Choroid plexus epithelial cell (primary cell): ENCODE data around the gene PTPRK.

Experiments used
- DNase-seq: peaks from one replicate; pipeline ENCODE4 v3.0.0-alpha.2; 2010; ENCODE audit warnings: low read depth
- H3K4me3 ChIP-seq: 2 replicates; pipeline ENCODE4 v1.5.1; 2011; ENCODE audit warnings: low read depth, mild to moderate bottlenecking, control low read depth, low read length, moderate library complexity
- TF ChIP-seq, protein P1 (sequence below): conservative IDR thresholded peaks from 2 replicates; pipeline ENCODE4 v1.5.1; 2011; ENCODE audit warnings: low read depth, mild to moderate bottlenecking, control low read depth, inconsistent platforms, low read length, moderate library complexity

Gene PTPRK

DNA sequence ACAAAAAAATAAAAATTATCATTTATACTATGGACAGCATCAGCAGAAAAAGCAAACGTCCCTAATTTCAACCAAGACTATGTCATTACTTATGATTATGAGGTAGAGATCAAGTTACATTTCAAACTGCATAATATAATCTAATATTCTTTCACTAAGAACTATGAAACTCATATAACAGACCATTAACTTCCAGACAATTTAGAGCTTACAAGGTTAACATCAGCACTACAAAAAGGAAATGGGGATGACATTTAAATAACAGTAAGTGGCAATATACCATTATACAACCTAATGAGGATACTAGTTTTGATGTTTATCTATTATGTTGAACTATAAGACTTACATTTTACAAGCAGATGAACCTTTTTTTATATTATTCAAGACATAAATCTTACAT, 358.6 kb downstream of the PTPRK start:
- TF ChIP-seq, protein P1, sequence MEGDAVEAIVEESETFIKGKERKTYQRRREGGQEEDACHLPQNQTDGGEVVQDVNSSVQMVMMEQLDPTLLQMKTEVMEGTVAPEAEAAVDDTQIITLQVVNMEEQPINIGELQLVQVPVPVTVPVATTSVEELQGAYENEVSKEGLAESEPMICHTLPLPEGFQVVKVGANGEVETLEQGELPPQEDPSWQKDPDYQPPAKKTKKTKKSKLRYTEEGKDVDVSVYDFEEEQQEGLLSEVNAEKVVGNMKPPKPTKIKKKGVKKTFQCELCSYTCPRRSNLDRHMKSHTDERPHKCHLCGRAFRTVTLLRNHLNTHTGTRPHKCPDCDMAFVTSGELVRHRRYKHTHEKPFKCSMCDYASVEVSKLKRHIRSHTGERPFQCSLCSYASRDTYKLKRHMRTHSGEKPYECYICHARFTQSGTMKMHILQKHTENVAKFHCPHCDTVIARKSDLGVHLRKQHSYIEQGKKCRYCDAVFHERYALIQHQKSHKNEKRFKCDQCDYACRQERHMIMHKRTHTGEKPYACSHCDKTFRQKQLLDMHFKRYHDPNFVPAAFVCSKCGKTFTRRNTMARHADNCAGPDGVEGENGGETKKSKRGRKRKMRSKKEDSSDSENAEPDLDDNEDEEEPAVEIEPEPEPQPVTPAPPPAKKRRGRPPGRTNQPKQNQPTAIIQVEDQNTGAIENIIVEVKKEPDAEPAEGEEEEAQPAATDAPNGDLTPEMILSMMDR = no peak
- H3K4me3 ChIP-seq = no peak overlapping the region
- no peak for DNase-seq

DNA sequence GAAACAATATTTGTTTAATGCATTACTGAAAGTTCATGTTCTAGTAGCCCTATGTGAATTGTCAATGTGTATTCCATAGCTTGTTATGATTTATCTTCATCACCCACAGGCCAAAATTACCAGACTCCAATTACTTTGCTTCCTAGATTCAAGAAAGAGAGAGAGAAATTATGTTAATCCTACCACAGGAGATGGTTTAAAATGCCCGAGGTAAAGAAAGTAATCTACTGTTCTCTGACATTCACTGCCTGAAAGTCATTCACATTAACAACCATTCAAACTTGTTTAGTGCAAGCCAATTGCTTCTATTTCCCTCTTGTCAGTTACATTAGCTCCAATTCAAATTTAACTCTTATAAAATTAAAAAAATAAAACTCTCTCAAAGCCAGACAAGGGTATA, 359.1 kb downstream of the PTPRK start:
- TF ChIP-seq, protein P1 = no peak
- no peak for DNase-seq
- H3K4me3 ChIP-seq = no peak overlapping the region

DNA sequence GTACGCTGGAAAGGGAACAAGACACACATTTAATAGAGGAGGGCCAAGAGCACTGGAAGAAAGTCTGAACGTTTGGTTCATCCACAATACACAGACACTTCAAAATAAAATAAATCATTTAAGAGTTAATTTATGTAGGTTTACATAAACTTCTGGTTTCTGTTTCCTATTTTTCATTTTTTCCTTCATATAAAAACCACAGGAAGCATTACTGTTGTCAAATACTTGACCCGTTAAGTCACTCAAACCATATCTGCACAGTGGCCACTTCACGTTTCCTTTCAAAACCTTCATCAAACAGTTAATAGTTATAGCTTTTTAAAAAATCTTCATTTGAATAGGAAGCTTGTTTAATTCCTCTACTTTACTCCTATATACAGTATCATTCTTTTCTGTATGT, 361.9 kb downstream of the PTPRK start:
- H3K4me3 ChIP-seq = no peak overlapping the region
- peak; percentile 72 for DNase-seq
- TF ChIP-seq, protein P1 = no peak

DNA sequence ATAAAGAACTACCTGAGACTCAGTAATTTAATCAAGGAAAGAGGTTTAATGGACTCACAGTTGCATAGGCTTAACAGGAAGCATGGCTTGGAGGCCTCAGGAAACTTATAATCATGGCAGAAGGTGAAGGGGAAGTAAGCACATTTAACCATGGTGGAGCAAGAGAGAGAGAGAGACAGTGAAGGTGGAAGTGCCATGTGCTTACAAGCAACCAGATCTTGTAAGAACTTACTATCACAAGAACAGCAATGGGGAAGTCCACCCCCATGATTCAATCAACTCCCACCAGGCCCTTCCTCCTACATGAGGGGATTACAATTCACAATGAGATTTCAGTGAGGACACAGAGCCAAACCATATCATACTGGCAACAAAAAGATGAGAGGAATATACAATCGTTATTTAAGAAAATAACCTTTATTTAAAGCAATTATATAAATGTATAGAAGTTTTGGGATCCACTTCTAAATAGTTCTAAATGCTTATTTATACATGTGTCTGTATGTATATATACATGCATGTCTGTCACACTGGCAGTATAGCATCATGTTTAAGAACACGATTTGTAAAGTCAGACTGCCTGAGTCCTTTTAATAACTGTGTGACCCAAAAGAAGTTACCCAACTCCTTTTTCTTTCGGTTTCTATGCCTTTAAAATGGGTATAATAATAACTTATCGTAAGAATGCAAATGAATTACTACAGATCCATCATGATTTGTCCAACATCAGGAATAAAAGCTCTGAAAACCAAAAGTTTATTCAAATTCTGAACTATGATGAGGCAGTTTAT, 363.9 kb downstream of the PTPRK start:
- no peak for DNase-seq
- TF ChIP-seq, protein P1 = no peak

DNA sequence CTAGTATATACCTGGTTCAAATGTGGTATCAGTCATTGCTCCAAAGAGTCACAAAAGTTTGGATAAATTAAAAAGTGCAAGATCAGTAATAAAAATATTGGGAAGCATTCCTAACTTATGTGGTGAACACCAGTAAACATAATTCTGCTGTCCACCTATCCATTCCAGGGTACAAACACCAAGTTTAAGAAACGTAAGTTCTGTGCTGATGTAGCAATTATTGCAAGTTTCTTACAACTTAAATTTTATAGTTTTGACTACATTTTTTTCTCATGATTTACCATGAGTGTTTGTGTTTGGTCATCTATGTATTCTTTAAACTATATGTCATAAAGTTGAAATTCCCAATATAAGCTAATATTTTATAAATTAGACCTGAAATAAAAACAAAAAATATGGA, 364.6 kb downstream of the PTPRK start:
- no peak for DNase-seq
- no peak overlapping the region for H3K4me3 ChIP-seq
- TF ChIP-seq, protein P1 = no peak

More for the DNA sequence above, 363.9 kb downstream of the PTPRK start:
- H3K4me3 ChIP-seq = no peak overlapping the region

DNA sequence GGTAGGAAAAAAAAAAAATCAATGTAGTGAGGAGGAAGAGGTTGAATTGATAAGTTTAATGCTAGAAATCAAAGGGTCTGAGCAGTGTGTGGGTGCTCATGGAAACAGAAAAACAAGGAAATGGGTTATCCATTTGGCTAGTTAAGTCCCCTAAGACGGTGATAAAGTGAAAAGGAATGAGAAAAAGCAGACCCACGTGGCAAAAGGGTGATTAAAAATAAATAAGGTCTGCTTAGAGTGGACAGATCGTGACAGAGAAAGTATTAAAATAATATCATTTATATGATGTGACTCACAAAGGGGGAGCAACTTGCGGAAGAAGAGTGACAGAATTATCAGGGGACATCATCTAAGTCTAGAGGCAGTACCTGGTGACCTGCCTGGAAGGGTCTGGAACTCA, 367.8 kb downstream of the PTPRK start:
- TF ChIP-seq, protein P1 = no peak
- DNase-seq = no peak
- no peak overlapping the region for H3K4me3 ChIP-seq

DNA sequence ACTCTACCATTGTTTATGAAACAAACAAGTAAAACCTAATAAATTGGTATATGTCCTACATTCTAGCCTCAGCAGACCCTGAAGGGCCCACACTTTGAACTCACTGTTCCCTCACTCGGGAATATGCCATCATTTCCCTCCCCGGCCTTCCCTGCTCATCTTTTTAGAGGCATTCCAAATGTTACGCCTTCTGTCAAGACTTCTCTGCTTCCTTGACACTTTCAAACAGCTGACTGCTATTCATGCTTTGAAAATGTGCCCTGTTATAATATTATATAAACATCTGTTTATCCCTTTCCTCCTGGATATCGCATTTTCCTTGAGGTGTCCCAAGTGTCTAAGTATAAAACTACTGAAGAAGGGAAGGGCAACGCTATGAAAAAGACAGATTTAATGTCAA, 370.0 kb downstream of the PTPRK start:
- no peak for DNase-seq
- H3K4me3 ChIP-seq = no peak overlapping the region
- TF ChIP-seq, protein P1 = no peak
